CD8-positive, alpha-beta memory T cell (primary cell): ENCODE results near the gene TFF3. TPM values are rescaled to one million over a fixed set of nuclear protein-coding genes. Genes with fewer than 3 reads are reported as not detected.

Experiments
- CTCF ChIA-PET: fragments of 350-600 bp; sonication (Branson Sonifier 250); formaldehyde crosslinking; loops from one replicate; lab custom pipeline; 2021; ENCODE audit warnings: antibody characterized with exemption; lab: Charles Lee
- POLR2A ChIA-PET: fragments of 350-600 bp; sonication (Branson Sonifier 250); formaldehyde crosslinking; loops from one replicate; lab custom pipeline; 2021; ENCODE audit warnings: antibody characterized with exemption; lab: Charles Lee
- DNase-seq, 5 donors: peaks; one replicate each; pipeline versions ENCODE4 v3.0.0 to v3.0.0-alpha.2; 2020 to 2022; ENCODE audit warnings: mixed read lengths in 1 of 5
- H3K27ac ChIP-seq: one replicate; pipeline ENCODE4 v1.7.0; 2013; ENCODE audit warnings: low read depth, mild to moderate bottlenecking, low read length, moderate library complexity
- H3K27me3 ChIP-seq: 2 replicates; pipeline ENCODE4 v1.7.0; 2013; ENCODE audit warnings: low read length, mild to moderate bottlenecking; ENCODE audit not compliant: insufficient read depth, poor library complexity, severe bottlenecking
- H3K36me3 ChIP-seq: 2 replicates; pipeline ENCODE4 v1.7.0; 2013; ENCODE audit warnings: mild to moderate bottlenecking, low read length, moderate library complexity; ENCODE audit not compliant: insufficient read depth
- H3K4me1 ChIP-seq: 2 replicates; pipeline ENCODE4 v1.7.0; 2013; ENCODE audit warnings: mild to moderate bottlenecking, low read length, moderate library complexity; ENCODE audit not compliant: insufficient read depth
- H3K4me3 ChIP-seq: 2 replicates; pipeline ENCODE4 v1.7.0; 2013; ENCODE audit warnings: mild to moderate bottlenecking, low read length
- H3K9me3 ChIP-seq: 2 replicates; pipeline ENCODE4 v1.7.0; 2013; ENCODE audit warnings: mild to moderate bottlenecking, low read length
- H3K27ac Mint-ChIP-seq, 8 donors: one replicate each; pipeline ENCODE4 v1.8.0; 2020 to 2021; ENCODE audit warnings: mixed read lengths in 8 of 8, mild to moderate bottlenecking in 6 of 8, inconsistent platforms in 3 of 8, moderate library complexity in 3 of 8
- H3K27me3 Mint-ChIP-seq, 2 donors: one replicate each; pipeline ENCODE4 v1.8.0; 2020 to 2021; ENCODE audit warnings: mixed read lengths in 2 of 2, mild to moderate bottlenecking in 1 of 2, moderate library complexity in 1 of 2
- H3K36me3 Mint-ChIP-seq, 3 donors: one replicate each; pipeline ENCODE4 v1.8.0; 2020 to 2021; ENCODE audit warnings: mixed read lengths in 3 of 3, inconsistent platforms in 1 of 3, mild to moderate bottlenecking in 1 of 3
- H3K4me1 Mint-ChIP-seq, 3 donors: one replicate each; pipeline ENCODE4 v1.8.0; 2020 to 2021; ENCODE audit warnings: mixed read lengths in 3 of 3, inconsistent platforms in 1 of 3, mild to moderate bottlenecking in 1 of 3
- H3K4me3 Mint-ChIP-seq, 7 donors: one replicate each; pipeline ENCODE4 v1.8.0; 2020 to 2021; ENCODE audit warnings: mixed read lengths in 7 of 7, mild to moderate bottlenecking in 6 of 7, moderate library complexity in 4 of 7, inconsistent platforms in 2 of 7
- H3K9me3 Mint-ChIP-seq, 5 donors: one replicate each; pipeline ENCODE4 v1.8.0; 2020 to 2022; ENCODE audit warnings: mixed read lengths in 5 of 5, mild to moderate bottlenecking in 3 of 5, moderate library complexity in 2 of 5, inconsistent platforms in 1 of 5
- polyA plus RNA-seq: library from polyadenylated mRNA; unstranded; fragments of 300-500 nt; fragmentation: Illumina TruSeq; gene quantifications from one replicate; pipeline ENCODE4 v1.2.3, GENCODE V29; 2021
- total RNA-seq, 2 experiments: library from RNA; stranded (reverse); gene quantifications; one replicate each; pipeline ENCODE4 v1.2.3, GENCODE V29; 2021

TFF3 gene
- total and polyA plus RNA-seq, 3 experiments from 2014 or later, result not detected

DNA sequence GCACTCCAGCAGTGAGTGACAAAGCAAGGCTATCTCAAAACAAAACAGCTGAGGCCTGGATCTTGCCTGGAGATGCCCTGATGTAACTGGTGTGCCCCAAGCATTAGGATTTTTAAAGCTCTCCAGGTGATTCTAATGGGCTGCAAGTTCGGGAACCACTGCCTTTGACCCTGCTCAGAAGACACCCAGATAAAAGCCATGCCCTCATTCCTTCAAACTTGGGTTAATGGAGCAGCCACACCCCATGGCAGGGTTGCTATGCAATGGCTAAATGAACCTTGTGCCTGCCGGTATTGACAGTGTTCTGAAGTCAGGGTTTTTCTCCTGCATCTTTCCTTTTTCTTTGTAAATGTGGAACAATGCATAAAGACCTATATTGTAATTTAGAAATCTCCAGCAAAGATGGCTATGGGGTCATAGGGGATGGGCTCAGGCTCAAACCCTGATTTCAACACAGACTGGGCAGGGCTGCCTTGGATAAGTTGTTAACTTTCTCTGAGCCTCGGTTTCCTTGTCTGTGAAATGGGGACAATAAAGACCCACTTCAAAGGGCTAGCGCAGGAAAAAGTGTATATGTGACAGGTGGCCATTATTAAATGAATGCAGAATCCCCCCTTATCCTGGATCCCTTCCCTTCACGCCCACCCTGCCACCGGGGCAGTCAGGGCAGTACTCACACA is 453 bp downstream of the TFF3 start:
- POLR2A ChIA-PET, result no interaction called here
- Histone ChIP-seq H3K36me3 (no peaks in the 10 kb centered on the region), H3K4me1 (no peaks in the 10 kb centered on the region), H3K9me3 (no peaks in the 10 kb centered on the region), H3K4me3 (no peak overlapping the region), H3K27ac (no peak overlapping the region), H3K27me3 (no peaks in the 10 kb centered on the region)
- H3K4me3 Mint-ChIP-seq, result no peak overlapping the region
- H3K4me1 Mint-ChIP-seq, result peaks cover 5 to 8% (median 7%) of the 10 kb centered on the region in 3 donors
- no peak for DNase-seq
- CTCF ChIA-PET, result interaction anchor here (1.2 kb wide), 1 partner anchor 10 kb away, joined by 3 read pairs; no protein-coding TSS in a partner anchor
- no peaks in the 10 kb centered on the region for H3K9me3 Mint-ChIP-seq
- peaks cover 0 to 2% of the 10 kb centered on the region in 2 donors for H3K27me3 Mint-ChIP-seq
- no peak overlapping the region for H3K27ac Mint-ChIP-seq
- H3K36me3 Mint-ChIP-seq, result no peaks in the 10 kb centered on the region

DNA sequence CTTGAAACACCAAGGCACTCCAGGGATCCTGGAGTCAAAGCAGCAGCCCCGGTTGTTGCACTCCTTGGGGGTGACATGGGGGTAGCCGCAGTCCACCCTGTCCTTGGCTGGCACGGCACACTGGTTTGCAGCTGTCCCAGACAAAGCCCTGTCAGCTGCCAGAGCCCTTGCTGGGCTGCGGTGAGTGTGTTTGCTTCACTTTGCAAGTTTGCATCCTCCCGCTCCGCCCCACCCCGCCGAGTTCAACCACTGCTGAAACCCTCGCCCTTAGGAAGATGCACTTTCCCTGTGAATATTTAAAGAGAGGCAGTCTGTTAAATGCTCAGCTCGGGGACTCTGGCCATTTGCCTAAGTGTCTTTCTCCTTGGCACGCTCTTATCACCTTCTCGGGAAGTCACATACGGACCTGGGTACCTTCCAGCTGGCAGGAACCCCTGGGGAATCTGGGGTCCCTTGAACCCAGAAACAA is 1.7 kb downstream of the TFF3 start:
- Mint-ChIP-seq H3K27ac (peak overlapping the region in 1 of 8 donors; percentile 21), H3K4me1 (peaks cover 0 to 7% (median 3%) of the 10 kb centered on the region in 3 donors), H3K4me3 (no peak overlapping the region), H3K27me3 (peaks cover 0 to 2% of the 10 kb centered on the region in 2 donors), H3K9me3 (no peaks in the 10 kb centered on the region), H3K36me3 (no peaks in the 10 kb centered on the region)
- Histone ChIP-seq H3K9me3 (no peaks in the 10 kb centered on the region), H3K36me3 (no peaks in the 10 kb centered on the region), H3K27me3 (no peaks in the 10 kb centered on the region), H3K4me1 (peaks cover 5% of the 10 kb centered on the region), H3K4me3 (no peak overlapping the region), H3K27ac (no peak overlapping the region)
- CTCF ChIA-PET, result interaction anchor here (1.2 kb wide), 1 partner anchor 9 kb away, joined by 3 read pairs; no protein-coding TSS in a partner anchor
- DNase-seq, result no peak
- POLR2A ChIA-PET, result no interaction called here

DNA sequence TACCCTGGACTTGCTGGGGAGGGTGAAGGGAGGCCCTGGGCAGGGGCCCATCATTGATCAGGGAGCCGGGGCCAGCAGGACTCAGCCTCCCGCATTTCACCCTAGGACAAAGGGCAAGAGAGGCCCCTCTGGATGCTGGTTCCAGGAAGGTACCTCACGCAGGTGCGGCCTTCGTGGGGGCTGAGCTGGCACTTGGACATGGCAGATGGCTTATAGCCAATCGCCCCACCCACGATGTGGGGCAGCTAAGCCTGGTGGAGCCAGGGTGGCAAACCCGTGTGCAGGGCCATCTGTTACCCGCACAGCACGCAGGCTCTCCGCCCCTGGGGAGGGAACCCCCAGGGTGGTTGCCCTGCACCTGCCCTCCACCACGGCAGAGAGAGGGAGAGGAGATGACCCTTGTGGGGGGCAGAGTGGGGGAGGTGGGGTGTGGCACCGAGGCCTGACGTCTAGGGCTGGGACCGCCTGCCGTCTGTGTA is 2.5 kb downstream of the TFF3 start:
- no peaks in the 10 kb centered on the region for H3K27me3 ChIP-seq
- no peaks in the 10 kb centered on the region for H3K9me3 ChIP-seq
- CTCF ChIA-PET, result no interaction called here
- H3K4me1 Mint-ChIP-seq, result peaks cover 0 to 7% (median 3%) of the 10 kb centered on the region in 3 donors
- no peaks in the 10 kb centered on the region for H3K36me3 Mint-ChIP-seq
- H3K36me3 ChIP-seq, result no peaks in the 10 kb centered on the region
- H3K9me3 Mint-ChIP-seq, result no peaks in the 10 kb centered on the region
- H3K27ac Mint-ChIP-seq, result no peak overlapping the region
- H3K27ac ChIP-seq, result no peak overlapping the region
- DNase-seq, result no peak
- POLR2A ChIA-PET, result no interaction called here
- H3K4me3 ChIP-seq, result no peak overlapping the region
- no peak overlapping the region for H3K4me3 Mint-ChIP-seq
- H3K4me1 ChIP-seq, result peaks cover 5% of the 10 kb centered on the region
- peaks cover 3 to 6% of the 10 kb centered on the region in 2 donors for H3K27me3 Mint-ChIP-seq

DNA sequence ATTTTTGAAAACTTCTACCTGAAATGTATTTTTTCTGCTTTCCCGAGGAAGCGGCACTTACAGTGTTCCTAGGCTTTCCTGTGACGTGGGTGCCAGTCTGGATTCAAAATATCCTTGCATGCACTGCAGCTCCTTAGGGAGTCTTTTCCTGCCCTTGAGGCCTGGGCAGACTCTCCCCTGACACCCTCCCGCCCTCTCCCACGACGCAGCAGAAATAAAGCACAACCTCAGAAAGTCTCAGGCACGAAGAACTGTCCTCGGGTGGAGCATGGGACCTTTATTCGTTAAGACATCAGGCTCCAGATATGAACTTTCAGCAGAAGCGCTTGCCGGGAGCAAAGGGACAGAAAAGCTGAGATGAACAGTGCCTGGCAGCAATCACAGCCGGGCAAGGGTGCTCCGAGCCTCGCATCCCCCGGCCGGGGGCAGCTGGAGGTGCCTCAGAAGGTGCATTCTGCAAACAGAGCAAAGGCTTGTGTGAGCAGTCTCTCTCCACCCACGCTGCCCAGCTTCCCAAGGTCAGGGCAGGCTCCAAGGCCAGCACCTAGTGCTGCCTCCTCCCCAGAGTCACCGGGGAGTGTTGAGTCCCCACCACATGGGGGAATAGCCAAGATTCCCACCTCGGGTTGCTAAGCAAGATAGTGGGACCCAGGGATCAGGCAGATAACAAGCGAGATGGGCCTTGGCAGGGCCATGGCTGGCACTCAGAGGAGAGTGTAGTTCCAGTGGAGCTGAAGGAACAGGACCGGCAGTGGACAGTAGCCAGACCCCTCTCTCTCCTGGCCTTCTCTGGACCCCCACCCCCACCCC is 3.2 kb downstream of the TFF3 start:
- Histone ChIP-seq H3K27me3 (no peaks in the 10 kb centered on the region), H3K9me3 (no peaks in the 10 kb centered on the region), H3K4me3 (no peak overlapping the region), H3K36me3 (no peaks in the 10 kb centered on the region), H3K4me1 (peaks cover 5% of the 10 kb centered on the region), H3K27ac (no peak overlapping the region)
- no peak for DNase-seq
- Mint-ChIP-seq H3K4me1 (peaks cover 0 to 7% (median 3%) of the 10 kb centered on the region in 3 donors), H3K4me3 (no peak overlapping the region), H3K27me3 (peaks cover 7 to 12% of the 10 kb centered on the region in 2 donors), H3K27ac (no peak overlapping the region), H3K9me3 (no peaks in the 10 kb centered on the region), H3K36me3 (no peaks in the 10 kb centered on the region)
- ChIA-PET CTCF (interaction anchor here (1.2 to 1.4 kb wide), 2 partner anchors 55 to 139 kb away, joined by 3 read pairs; no protein-coding TSS in a partner anchor), POLR2A (no interaction called here)

DNA sequence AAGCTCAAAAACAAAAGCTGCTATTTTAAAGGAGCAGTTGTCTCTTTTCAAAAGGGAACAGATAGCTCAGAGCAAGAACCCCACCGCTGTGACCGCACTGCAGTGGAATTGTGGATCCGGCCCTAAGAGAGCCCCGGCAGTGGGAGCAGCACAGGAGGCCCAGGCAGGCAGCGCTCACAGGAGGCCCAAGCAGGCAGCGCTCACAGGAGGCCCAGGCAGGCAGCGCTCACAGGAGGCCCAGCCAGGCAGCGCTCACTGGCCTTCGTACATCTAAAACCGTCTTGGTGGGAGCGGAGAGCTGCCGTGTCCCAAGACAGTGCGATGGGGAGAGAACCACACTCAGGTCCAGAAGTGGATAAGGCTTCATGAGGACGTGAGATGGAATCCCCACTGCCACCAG is 4.0 kb downstream of the TFF3 start:
- no peak overlapping the region for H3K27ac Mint-ChIP-seq
- H3K36me3 ChIP-seq, result no peaks in the 10 kb centered on the region

DNA sequence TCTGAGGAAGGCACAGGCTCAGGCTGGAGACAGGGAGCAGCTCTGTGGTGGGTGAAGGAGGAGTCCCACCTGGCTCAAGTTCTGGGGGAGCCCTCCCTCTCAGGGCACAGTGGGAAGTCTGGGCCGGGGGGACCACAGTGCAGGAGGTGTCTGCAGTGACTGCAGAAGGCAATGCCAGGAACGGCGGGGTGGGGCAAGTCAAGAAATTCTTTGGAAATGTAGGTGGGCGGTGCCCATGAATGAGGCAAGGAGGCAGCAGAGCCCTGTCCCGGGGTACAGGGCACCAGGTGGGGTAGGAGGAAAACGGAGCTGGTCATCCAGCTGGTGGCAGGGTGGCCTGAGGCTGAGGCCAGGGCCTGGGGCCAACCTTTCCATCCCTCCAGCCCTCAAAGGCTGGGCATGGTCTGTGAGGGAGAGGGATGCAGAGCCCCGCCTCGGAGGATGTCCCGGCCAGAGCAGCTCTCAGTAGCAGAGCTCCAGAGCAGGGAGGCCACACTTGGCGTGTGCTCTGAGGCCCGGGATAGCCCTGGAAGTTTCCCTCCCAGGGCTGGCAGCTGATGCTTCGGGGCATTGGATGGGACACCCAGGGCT is 4.7 kb downstream of the TFF3 start:
- CTCF ChIA-PET, result interaction anchor here (0.9 to 1.8 kb wide), 8 partner anchors 8 to 507 kb away, joined by 3 to 7 read pairs (median 4); partner anchors contain the start of gene UBASH3A
- Histone ChIP-seq H3K4me3 (no peak overlapping the region), H3K27me3 (no peaks in the 10 kb centered on the region), H3K27ac (no peak overlapping the region), H3K36me3 (no peaks in the 10 kb centered on the region), H3K4me1 (peaks cover 5% of the 10 kb centered on the region), H3K9me3 (no peaks in the 10 kb centered on the region)
- peak overlapping the region in 1 of 8 donors; percentile 32 for H3K27ac Mint-ChIP-seq
- no peaks in the 10 kb centered on the region for H3K36me3 Mint-ChIP-seq
- DNase-seq, result no peak
- H3K4me3 Mint-ChIP-seq, result no peak overlapping the region
- POLR2A ChIA-PET, result no interaction called here
- H3K27me3 Mint-ChIP-seq, result peaks cover 11 to 21% of the 10 kb centered on the region in 2 donors
- peaks cover 0 to 7% (median 3%) of the 10 kb centered on the region in 3 donors for H3K4me1 Mint-ChIP-seq
- H3K9me3 Mint-ChIP-seq, result no peaks in the 10 kb centered on the region

More for the DNA sequence above, 4.0 kb downstream of the TFF3 start:
- Histone ChIP-seq H3K4me3 (no peak overlapping the region), H3K27ac (no peak overlapping the region), H3K9me3 (no peaks in the 10 kb centered on the region), H3K4me1 (peaks cover 5% of the 10 kb centered on the region), H3K27me3 (no peaks in the 10 kb centered on the region)
- Mint-ChIP-seq H3K9me3 (no peaks in the 10 kb centered on the region), H3K4me3 (no peak overlapping the region), H3K36me3 (no peaks in the 10 kb centered on the region), H3K4me1 (peaks cover 0 to 7% (median 3%) of the 10 kb centered on the region in 3 donors), H3K27me3 (peaks cover 11 to 19% of the 10 kb centered on the region in 2 donors)
- ChIA-PET CTCF (interaction anchor here (0.9 to 1.4 kb wide), 5 partner anchors 7 to 139 kb away, joined by 3 to 5 read pairs (median 3); no protein-coding TSS in a partner anchor), POLR2A (no interaction called here)
- no peak for DNase-seq

DNA sequence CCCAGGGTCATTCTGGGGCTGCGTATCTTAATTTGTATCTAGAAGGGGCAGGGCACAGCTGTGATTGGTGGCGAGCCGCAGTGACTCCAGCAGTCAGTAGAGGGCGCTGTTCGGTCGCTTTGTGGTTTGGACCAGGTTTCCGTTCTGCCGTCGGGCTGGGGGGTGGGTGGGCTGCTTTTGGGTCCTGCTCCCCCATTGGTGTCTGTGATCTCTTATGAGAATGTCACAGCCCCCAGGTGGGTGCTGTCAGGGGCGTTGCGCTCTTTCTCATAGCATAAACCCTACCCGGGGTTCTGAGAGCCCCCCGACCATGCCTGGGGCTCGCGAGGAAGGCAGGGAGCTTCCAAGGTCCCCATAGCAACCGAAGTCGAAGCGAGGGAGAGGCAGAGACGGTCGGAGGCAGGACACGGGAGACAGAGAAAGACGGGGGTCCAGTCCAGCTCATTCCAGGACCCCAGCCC is 5.4 kb downstream of the TFF3 start:
- Histone ChIP-seq H3K27me3 (no peaks in the 10 kb centered on the region), H3K9me3 (no peaks in the 10 kb centered on the region), H3K36me3 (no peaks in the 10 kb centered on the region), H3K4me1 (peaks cover 5% of the 10 kb centered on the region), H3K4me3 (no peak overlapping the region), H3K27ac (no peak overlapping the region)
- Mint-ChIP-seq H3K36me3 (no peaks in the 10 kb centered on the region), H3K4me3 (no peak overlapping the region), H3K9me3 (no peaks in the 10 kb centered on the region), H3K27ac (peak overlapping the region in 1 of 8 donors; percentile 54), H3K27me3 (peaks cover 11 to 22% of the 10 kb centered on the region in 2 donors), H3K4me1 (peaks cover 0 to 7% (median 3%) of the 10 kb centered on the region in 3 donors)
- ChIA-PET POLR2A (no interaction called here), CTCF (interaction anchor here (1.0 to 1.8 kb wide), 6 partner anchors 8 to 508 kb away, joined by 3 to 7 read pairs (median 4); partner anchors contain the start of gene UBASH3A)
- DNase-seq, result peak; percentile 45 to 77 (median 55)
